NCI-H2081 (cell line): ENCODE data around the gene TSPO.

ENCODE experiments used
- DNase-seq, 2 experiments: peaks; one replicate each; lab custom pipeline; 2025; lab: John Stamatoyannopoulos, UW

TSPO gene

DNA sequence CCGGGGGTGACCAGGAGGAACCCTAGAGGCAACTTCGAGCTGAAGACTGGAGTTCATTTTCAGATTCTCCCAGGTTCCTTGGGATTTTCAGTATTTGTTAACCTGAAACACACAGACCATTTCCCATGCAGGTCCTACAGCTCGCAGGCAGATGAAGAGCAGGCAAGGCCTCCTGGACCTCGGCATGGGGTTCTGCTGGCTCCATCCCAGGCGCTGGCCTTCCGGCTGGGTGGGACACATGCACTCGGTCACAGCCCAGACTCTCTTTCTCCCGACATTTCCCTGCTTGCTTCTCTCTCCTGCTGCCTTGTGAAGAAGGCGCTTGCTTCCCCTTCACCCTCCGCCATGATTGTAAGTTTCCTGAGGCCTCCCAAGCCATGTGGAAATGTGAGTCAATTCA, 51.0 kb downstream of the TSPO start:
- no peak for DNase-seq

DNA sequence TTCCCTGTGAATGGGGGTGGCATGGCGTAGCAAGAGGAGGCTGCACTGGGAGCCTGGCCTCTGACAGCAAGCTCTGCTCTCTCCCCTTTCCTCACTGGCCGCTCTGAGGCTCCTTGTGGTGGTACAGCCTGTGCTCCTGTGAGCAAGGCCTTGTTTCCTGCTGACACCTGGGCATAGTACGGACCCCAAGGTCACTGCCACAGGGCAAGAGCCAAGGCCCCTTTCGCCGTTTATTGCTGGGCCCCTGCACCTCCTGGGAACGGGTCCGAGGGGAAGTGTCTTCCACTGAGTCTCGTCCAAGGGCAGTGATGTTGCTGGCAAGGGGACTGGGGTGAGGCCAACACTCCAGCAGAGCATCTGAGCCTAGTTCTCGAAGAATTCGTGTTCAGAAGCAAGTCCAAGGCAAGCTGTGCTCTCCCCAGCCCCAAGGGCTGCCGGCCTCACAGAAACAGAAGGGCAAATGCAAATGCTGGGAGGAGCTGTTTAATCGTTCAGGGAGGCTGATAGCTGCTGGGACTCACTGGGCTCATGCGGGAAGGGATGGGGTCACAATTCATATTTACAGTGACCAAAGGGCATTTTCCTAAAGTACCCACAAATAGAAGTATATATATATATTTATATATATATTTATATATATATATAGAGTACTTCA, 51.5 kb downstream of the TSPO start:
- no peak for DNase-seq

DNA sequence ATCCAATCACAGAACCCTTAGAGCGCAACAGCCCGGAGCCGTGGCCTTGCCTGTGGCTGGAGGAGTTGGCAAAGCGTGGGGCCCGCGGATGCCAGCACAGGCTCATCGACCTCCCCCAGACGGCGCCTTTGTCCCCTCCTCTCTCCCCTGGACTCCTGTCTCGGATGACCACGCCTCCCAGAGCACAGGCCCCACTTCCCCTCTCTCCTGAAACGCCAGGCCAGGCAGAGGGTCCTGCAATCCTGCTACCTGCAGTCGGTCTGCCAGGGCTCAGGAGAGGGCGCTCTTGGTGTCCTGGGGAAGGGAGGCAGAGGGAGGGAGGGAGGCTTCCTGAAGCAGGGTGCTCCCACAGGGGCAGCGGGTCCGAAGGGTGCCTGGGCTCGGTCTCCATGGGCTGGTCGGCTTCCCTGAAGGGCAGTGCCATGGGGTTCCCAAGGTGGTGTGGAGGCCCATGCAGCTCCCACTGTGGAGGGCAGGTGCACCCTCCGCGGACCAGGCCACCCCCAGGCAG, 52.2 kb downstream of the TSPO start:
- no peak for DNase-seq

DNA sequence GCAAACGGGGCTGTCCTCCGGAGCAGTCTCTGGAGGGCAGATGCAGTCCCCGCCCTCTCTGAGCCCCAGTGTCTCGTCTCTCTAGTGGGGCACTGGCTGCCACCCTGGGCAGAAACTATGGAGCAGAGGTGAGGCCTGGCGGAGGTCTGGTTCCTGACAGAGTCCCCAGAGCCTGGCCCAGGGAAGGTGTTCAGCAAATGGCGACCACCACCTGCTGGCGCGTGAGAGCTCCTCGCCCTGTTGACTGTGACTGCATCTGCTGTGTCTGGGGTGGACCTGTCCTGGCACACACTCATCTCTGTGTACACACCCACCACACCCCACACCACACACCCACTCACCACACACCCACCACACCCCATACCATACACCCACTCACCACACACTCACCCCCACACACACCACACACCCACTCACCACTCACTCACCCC, 53.9 kb downstream of the TSPO start:
- DNase-seq: no peak

DNA sequence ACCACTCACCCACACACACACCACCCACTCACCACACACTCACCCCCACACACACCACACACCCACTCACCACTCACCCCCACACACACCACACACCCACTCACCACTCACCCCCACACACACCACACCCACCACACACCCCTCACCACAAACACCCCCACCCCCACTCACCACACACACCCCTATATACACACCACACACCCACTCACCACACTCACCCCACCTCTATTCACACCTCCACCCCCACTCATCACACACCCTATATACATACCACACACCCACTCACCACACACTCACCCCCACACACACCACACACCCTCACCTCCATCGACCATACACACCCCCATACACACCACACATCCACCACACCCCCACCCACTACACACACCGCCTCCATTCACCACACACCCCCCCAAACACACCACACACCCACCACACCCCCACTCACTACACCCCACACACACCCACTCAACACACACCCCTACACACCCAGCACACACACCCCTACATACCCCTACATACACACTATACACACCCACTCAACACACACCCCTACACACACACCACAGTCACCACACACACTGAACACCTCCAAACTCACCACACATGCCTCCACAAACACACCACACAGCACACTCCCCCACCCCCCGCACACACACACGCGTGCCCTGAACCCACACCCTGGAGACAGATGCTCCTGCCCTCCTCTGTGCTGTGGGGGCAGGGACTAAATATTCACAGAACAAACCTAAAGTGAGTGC, 54.6 kb downstream of the TSPO start:
- no peak for DNase-seq

DNA sequence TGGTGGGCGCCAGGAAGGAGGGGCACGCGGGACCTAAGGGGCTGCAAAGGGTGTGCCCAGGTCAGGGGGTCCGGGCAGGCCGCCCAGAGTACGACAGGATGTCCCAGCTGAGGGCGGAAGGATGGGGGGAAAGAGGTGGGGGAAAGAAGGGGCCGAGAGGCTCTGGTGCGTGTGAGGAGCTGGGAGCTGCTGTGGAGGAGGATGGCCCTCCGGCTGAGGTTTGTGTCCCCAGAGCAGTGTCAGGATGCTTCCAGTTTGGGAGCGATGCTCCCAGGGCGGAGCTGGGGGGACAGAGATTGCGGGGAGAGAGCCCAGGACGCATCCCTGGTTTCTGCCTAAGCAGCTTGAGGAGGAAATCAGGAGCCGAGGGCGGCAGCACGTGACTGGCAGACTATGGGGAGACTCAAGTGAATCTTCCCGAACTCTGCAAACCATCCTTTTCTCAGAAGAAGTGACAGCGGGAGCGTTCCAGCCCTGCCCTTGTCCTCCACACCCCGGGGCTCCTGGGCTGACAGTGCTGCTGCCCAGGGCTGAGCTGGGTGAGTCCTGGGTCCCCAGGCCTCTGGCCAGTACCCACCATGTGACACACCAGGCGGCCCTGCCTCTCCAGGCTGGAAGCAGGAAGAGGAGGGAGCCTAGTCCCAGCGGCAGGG, 55.3 kb downstream of the TSPO start:
- no peak for DNase-seq

DNA sequence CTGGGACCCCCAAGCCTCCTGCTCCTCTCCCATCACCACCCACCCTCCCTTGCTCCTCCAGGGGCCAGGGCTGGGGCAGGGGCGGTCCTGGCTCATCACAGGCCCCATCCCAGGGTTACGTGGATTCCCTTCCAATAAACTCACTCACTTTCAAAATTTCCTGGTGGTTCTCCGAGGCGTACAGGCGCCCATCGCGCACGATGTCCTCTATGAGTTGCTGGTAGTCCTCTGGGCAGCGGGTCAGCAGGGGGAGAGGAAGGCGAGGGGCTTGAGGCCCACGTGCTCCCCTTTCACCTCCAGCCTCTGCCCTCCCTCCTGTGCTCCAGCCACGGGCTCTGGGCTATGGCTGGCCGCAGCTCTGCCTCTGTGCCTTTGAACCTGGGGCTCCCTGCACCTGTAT, 56.0 kb downstream of the TSPO start:
- DNase-seq: no peak

DNA sequence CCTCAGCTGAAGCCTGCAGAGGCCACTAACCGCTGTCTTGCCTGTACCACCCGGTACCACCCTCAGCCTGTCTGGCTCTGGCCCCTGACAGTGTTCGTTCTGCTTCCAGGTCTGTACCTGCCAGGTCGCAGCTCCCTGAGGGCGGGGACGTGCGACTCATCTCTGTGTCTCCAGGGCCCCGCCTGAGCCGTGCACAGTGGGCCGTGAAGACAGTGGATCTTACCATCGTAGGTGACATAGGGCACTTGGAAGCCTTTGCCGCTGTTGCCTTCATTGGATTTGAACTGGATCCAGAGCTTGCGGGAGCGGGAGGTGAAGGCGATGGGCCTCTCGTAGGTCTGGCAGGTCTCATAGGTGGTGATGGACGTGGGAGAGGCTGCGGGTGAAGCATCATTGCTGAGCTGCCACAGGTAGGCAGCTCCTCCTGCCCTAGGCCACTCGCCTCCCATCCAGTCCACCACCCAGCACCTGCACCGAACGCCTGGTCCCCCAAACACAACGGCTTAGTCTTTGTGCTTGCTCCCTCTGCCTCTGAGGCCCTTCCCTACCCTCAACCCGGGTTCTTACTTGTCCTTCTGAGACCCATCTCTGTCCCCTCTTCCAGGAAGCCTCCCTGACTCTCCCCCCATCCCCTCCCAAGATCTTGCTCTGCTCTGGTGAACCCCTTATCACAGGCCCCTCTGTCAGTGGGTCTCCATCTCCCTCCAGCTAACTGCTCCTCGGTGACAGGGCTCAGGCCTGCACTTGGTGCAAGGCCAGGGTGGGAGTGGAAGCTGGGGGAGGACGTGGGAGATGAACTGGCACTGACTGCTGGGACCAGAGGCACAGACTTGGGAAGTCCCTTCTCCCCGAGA, 56.7 kb downstream of the TSPO start:
- no peak for DNase-seq

DNA sequence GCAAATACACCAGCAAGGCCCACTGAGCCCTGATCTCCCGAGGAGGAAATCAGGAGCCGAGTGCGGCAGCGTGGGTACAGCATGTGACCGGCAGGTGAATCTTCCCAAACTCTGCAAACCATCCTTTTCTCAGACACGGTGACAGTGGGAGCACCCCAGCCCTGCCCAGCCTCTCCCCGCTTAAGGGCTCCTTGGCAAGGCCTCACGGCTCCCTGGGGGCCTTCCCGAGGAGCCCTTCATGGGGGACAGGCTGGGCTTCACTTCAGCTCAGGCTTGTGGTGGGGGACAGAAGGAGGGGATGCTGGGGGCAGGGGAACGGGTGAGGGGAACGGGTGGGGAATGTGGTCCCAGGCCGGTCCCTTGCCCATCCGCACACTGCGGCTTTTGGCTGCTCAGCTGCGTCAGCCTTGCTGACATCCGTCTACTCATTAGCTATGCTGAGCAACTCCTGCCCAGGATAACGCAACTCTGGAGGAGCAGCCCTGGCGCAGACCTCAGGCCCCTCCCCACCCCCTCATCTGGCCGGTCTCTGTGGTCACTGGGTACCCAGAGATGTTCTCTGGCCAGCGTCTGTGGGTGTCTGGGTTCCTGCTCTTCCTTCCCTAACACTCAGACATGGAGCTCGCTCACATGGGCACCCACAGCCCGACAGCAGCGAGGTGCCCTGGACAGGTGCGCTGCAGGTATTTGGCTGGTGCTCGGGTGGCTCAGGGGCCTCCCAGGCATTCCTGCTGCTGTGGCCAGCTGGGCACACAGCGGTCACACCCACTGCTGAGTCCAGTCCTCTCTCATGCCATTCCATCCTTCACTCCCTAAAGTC, 57.6 kb downstream of the TSPO start:
- DNase-seq: no peak

DNA sequence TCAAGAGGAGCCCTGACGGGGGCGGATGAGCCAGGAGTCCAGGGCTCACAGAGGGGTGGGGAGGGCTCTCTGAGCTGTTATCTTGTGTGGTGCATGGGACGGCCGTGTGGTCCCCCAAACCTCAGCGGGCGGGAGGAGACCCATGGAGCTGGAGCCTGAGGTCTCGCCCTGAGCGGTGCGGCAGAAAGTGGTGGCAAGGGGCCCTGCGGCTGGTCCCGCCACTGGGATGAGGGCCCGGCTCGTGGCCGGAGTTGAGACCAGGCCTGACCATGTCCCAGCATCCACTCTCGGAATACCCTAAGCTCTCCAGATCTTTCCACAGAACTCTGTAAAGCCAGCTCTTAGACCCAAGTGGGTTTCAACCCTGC, 58.1 kb downstream of the TSPO start:
- no peak for DNase-seq

DNA sequence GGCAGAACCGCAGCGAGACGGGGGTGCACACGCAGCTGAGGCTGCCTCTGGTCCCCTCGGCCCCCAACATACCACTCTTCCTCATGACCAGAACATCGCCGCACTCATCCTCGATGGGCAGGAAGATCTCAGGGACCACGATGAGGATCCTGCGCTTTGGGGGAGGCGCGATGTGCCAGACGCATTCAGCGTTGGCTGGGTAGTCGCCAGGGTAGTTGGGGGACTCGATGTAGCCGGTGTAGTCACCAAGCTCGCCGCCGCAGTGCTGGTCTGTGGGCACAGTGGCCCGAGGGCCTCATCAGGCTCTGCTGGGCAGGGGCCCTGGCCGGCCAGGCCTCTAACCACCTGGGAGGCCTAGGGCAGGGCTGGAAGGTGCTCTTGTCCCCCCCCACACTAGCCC, 58.6 kb downstream of the TSPO start:
- no peak for DNase-seq

DNA sequence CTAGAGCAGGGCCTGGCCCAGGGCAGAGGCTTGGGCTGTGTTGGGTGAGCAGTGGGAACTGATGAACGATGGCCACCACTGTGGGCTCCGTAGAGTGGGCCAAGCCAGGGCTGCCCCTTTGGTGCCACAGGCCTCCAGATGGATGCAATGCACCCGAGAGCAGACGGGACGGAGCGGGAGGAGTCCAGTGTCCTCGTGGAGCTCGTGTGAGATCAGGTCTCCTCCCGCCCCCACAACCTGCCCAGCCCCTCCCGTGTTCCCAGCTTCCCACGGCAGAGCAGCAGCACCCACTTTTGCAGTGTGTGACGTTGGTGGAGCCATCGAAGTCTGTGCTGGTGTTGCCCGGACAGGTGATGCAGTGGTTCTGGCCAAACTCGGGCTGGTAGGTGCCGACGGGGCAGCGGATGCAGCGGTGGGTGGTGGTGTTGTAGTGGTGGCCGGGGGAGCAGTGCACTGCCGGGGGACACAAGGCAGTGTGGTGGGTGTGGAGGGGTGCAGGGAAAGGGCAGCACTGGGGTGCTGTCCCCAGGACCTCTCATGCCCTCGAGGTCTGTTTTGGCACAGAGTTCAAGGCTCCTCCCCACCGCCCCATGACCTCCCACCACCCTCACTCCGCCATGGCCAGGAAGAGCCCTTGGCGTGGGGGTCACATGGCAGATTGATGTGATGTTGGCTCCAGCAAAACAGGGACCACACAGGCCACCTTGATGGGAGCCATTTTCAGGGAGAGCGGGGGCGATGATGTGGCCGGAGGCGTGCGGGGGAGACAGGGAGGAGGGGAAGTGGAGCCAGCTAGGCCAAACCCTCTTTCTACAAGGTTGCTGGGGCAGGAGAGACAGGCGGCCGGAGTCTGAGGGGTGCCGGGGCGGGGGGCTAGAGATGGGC, 59.5 kb downstream of the TSPO start:
- DNase-seq: no peak

DNA sequence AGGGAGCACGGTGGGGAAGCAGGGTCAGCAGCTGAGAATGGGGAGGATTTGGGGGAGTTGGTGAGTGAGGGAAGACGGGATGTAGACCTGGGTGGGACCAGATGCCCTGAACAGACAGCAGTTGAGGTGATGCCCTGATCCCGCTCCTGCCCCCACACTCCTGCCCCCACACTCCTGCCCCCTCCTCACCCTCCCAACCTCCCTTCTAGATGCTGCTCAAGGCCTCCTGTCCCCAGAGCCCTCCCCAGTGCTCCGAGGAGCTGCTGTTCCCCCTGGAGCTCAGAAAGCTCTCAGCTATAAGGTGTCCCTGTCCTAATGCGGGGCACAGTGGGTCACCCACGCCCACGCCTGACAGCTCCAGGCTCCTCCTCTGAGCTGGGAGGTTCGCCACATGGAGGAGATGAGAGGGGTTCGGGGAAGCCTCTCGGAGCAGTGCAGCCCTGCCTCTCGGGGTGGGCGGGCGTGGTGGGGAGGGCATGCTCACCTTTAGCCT, 60.6 kb downstream of the TSPO start:
- no peak for DNase-seq

DNA sequence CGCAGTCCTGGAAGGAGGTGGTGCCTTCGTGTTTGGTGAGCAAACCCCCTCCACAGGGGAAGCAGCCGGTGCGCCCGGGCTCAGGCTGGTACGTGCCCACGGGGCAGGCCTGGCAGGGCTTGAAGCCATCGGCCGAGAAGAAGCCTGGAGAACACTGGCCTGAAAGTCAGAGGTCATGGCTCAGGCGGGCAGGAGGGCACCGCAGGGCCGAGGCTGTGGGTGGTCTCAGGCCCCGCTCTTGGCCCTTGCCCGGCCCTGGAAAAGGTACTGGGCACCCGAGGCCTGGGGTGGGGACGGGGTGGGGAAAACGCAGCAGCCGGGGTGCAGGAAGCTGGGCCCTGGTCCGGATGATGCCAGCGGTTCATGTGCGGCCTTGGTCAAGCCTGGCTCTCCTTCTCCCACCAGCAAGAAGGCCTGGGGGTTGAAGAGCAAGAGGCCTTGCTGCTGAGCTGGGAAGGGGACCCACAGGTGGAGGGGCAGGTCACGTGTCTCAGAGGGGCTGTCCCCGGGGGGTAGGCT, 61.1 kb downstream of the TSPO start:
- DNase-seq: no peak
